GM19324 (cell line): Measurements from ENCODE around the gene SYT6.
"Not testable (repeated sequence)": the region's sequence is repeated elsewhere in the genome, so short reads cannot be mapped to it uniquely, and the experiment has no call there.

Experiments used
- ATAC-seq: cut with Tn5 transposase; IDR thresholded peaks from one replicate; pipeline ENCODE4 v1.9.1; 2021; ENCODE audit warnings: mild to moderate bottlenecking, moderate library complexity; ENCODE audit not compliant: unreplicated experiment, low FRiP score

The SYT6 gene

DNA sequence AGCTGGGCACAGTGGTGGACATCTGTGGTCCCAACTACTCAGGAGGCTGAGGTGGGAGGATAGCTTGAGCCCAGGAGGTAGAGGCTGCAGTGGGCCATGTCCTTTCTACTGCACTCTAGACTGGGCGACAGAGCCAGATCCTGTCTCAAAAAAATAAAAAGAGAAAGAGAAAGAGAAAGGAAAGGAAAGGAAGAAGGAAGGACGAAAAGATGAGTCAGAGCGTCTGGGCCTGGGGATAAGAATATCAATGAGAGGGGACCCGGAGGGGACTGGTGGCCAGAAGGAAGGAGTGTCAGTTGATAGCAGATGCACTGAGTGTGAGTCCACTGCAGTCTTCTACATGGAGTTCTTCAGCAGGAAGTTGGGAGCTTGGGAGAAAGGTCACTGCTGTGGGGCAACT is 75.6 kb downstream of the SYT6 start:
- no peak for ATAC-seq

GRCh38 chr1:114077188-114077587 is 76.5 kb downstream of the SYT6 start:
- no peak for ATAC-seq

DNA sequence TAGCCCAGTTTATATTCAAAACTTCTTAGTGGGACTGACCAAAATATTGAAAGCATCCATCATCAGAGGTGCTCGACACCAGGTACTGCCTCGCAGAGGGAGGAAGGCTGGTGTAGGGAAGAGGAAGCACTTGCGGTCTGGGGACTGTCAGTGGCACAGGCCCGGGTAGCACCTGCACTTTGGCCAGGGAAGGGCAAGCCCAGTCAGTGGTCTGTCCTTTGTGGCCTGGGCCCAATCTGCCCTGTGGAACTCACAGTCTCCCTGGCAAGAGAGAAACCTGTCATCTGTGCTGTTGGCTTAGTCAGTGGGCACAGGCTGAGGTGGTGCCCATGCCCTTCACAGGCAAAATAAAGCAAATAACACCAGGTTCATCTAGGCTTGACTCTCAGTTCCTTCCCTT is 77.4 kb downstream of the SYT6 start:
- peak; percentile 62 for ATAC-seq

- peak; percentile 34 for ATAC-seq
Measured at GRCh38 chr1:114075546-114076242, 78.0 kb downstream of the SYT6 start.

GRCh38 chr1:114075105-114075504 is 78.6 kb downstream of the SYT6 start:
- ATAC-seq = no peak

- ATAC-seq = no peak
Measured at GRCh38 chr1:114072246-114072645, 81.4 kb downstream of the SYT6 start.

DNA sequence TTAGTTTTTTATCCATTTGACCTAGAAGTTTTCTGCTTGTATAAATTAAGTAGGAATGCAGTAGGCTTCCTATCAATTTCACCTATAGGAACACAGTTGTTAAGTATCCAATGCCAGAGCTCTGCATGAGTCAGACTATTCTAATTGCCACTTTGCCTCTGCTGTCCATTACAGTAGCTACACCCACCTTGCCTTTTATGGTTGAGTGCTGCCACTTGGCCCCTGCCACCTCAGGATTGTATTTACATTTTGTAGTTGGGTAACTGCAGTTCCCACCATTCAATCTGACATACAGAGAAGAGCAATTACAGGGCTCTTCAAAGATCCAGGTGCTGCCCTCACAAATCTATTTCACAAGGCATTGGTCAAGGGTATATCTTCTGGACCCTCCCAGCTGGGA is 83.9 kb downstream of the SYT6 start:
- ATAC-seq = not testable (repeated sequence)

DNA sequence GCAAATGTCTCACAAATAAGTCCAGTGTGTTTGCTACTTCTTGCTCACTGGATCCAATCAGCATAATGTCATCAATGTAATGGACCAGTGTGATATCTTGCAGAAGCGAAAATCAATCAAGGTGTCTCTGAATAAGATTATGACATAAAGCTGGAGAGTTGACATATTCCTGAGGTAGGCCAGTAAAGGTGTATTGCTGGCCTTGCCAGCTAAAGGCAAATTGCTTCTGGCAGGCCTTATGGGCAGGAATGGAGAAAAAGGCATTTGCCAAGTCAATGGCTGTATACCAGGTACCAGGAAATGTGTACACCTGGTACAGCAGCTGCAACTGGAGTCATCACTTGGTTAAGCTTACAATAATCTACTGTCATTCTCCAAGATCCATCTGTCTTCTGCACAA is 85.0 kb downstream of the SYT6 start:
- ATAC-seq = not testable (repeated sequence)

- ATAC-seq = not testable (repeated sequence)
Measured at GRCh38 chr1:114065671-114066070, 88.0 kb downstream of the SYT6 start.

- no peak for ATAC-seq
Measured at GRCh38 chr1:114063544-114063943, 90.1 kb downstream of the SYT6 start.

- ATAC-seq = no peak
Measured at GRCh38 chr1:114062477-114063099, 91.1 kb downstream of the SYT6 start.

DNA sequence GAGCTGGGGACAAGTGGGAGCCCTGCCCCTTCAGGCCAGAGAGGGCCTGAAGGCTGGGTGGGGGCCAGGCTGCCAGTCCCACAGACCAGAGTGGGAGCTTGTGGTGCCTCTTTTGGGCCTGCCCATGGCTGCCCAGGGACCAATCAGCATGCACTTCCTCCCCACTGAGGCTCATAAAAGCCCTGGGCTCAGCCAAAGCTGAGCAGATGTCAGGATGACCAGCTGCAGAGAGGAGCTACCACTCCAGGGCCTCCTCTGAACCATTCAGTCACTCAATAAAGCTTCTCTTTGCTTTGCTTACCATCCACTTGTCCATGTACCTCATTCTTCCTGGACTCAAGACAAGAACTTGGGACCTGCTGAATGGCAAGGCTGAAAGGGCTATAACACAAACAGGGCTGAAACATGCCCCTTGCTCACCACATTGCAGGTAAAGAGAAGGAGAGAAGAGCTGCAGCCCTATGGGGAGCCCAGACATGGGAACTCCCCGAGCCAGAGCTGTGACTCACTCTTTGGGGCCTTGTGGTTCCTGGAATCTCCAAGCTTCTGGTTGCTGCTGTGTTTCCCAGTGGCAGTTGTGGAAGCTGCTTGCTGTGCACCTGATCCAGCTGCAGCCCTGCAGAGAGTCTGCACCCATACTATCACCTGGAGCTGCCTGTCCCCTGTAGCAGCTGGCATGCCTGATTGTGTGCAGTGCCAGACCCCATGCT is 92.4 kb downstream of the SYT6 start:
- ATAC-seq = no peak

- not testable (repeated sequence) for ATAC-seq
Measured at GRCh38 chr1:114058236-114058635, 95.4 kb downstream of the SYT6 start.

DNA sequence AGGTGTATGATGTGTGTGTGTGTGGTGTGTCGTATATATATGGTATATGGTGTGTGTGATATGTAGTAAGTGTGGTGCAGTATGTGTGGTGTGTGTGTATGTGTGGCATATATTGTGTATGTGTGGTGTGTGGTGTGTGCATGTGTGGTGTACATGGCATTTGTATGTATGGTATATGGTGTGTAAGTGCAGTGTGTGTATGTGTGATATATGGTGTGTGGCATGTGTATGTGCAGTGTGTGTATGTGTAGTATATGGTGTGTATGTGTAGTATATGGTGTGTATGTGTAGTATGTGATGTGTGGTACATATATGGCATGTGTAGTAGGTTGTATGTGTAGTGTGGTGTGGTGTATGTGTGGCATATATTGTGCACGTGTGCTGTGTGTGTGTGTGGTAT is 99.5 kb downstream of the SYT6 start:
- no peak for ATAC-seq

DNA sequence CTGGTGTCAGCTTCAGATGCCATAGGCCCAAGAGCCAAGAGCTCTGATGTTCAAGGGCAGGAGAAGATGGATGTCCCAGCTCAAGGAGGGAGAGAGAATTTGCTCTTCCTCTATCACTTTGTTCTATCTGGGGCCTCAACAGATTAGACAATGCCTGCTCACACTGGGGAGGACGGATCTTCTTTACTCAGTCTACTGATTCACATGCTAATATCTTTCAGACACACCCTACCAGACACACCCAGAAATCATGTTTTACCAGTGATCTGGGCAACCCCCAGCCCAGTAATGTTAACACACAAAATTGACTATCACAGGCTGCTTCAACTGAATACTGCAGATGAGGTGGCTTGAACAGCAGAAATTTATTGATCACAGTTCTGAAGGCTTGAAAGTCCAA is 105.4 kb downstream of the SYT6 start:
- no peak for ATAC-seq

- no peak for ATAC-seq
Measured at GRCh38 chr1:114043548-114043947, 110.1 kb downstream of the SYT6 start.

GRCh38 chr1:114043054-114043453 is 110.6 kb downstream of the SYT6 start:
- ATAC-seq = no peak

- no peak for ATAC-seq
Measured at GRCh38 chr1:114040273-114041015, 113.2 kb downstream of the SYT6 start.
